BE2C (cell line): Measurements from ENCODE around the gene PPP4R1.
A peak's percentile ranks its signal among the peaks of the same experiment; 100 is the strongest.

Source experiments
- DNase-seq: peaks from one replicate; pipeline ENCODE4 v3.0.0-alpha.2; 2020
- H3K27me3 ChIP-seq: fragments of 250-450 bp; sonication (Bioruptor Pico); 2 replicates; pipeline ENCODE4 v1.5.1; 2020; ENCODE audit warnings: mild to moderate bottlenecking
- H3K36me3 ChIP-seq: fragments of 250-450 bp; sonication (Bioruptor Pico); 2 replicates; pipeline ENCODE4 v1.5.1; 2020; ENCODE audit warnings: mild to moderate bottlenecking
- H3K4me1 ChIP-seq: fragments of 250-450 bp; sonication (Bioruptor Pico); 2 replicates; pipeline ENCODE4 v1.5.1; 2020
- H3K4me3 ChIP-seq: 2 replicates; pipeline ENCODE4 v1.5.1; 2011; ENCODE audit warnings: low read depth, low read length
- H3K9me3 ChIP-seq: fragments of 250-450 bp; sonication (Bioruptor Pico); 2 replicates; pipeline ENCODE4 v1.5.1; 2020
- CTCF ChIP-seq: IDR thresholded peaks from 2 replicates; pipeline ENCODE4 v1.5.1; 2012; ENCODE audit warnings: mild to moderate bottlenecking, low read depth, low read length

PPP4R1 gene

DNA sequence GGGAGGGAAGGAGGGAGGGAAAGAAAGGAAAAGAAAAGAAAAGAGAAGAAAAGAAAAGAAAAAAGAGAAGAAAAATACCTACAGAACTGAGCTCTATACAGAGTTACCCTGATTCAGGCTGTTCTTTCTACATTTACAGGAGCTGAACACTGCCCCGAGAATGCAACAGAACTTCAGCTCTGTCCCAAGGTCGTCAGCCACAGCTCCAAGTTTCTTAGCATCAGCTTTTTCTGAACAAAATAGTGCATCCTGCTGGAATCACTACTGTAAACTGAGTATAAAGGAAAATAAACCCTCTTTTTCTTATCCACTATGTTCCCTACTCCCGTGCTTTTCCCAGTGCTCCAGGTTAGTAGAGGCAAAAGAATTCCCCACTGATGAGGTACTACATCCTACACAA, 4.7 kb upstream of the PPP4R1 start:
- Histone ChIP-seq H3K36me3 (no peaks in the 10 kb centered on the region), H3K27me3 (no peaks in the 10 kb centered on the region), H3K9me3 (no peaks in the 10 kb centered on the region), H3K4me3 (no peak overlapping the region), H3K4me1 (no peaks in the 10 kb centered on the region)
- no peak for TF ChIP-seq CTCF
- no peak for DNase-seq

GRCh38 chr18:9617006-9617542, 2.7 kb upstream of the PPP4R1 start:
- no peaks in the 10 kb centered on the region; the same call in 1 of the 2 replicates for H3K36me3 ChIP-seq
- no peak for TF ChIP-seq CTCF
- no peaks in the 10 kb centered on the region for H3K4me1 ChIP-seq
- H3K4me3 ChIP-seq: no peak overlapping the region
- no peaks in the 10 kb centered on the region for H3K27me3 ChIP-seq
- no peaks in the 10 kb centered on the region for H3K9me3 ChIP-seq
- DNase-seq: no peak

DNA sequence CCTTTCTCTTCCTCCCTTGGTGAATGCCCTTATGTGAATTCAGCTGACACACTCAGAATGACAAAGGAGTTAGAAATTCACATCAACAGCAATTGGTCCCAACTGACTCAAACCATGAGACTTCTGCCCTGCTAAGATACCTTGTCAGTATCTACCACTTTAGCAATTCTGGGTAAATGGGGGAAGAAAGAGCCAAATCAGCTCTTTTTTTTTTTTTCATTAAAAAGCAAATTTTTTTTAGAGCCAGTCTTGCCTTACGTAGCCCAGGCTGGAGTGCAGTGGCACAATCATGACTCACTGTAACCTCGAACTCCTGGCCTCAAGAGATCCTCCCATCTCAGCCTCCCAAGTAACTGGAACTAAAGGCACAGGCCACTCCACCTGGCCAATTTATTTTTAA, 1.7 kb upstream of the PPP4R1 start:
- no peak for TF ChIP-seq CTCF
- Histone ChIP-seq H3K27me3 (no peaks in the 10 kb centered on the region), H3K4me3 (no peak overlapping the region), H3K36me3 (no peaks in the 10 kb centered on the region; the same call in 1 of the 2 replicates), H3K9me3 (no peaks in the 10 kb centered on the region), H3K4me1 (no peaks in the 10 kb centered on the region)
- no peak for DNase-seq

DNA sequence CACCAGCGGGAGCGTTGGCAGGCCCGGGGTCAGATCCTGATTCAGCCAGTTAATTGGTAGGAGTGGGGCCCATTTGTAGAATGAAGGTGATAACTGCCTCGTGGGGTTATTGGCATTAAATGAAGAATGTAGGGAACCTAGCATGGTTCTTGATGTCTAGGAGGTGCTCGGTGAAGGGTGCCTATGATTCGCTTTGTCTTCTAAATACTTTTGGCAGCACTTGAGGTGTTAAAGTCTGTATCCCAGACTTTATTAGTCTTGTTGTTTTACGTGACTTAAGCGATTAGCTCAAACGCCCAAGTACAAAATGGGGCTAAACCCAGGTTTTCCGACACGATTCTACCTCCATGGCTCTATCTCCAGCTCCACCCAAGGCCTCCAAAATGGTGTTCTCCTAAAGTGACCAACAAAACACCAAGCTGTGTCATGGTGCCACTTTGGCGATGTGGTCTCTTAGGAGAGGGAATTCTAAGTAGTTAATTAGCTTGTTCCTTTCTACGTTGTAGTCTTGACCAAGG, 980 bp upstream of the PPP4R1 start:
- Histone ChIP-seq H3K4me3 (peak overlapping the region; percentile 47), H3K9me3 (no peaks in the 10 kb centered on the region), H3K4me1 (no peaks in the 10 kb centered on the region), H3K36me3 (no peaks in the 10 kb centered on the region; the same call in 1 of the 2 replicates), H3K27me3 (no peaks in the 10 kb centered on the region)
- TF ChIP-seq CTCF: no peak
- DNase-seq: no peak

DNA sequence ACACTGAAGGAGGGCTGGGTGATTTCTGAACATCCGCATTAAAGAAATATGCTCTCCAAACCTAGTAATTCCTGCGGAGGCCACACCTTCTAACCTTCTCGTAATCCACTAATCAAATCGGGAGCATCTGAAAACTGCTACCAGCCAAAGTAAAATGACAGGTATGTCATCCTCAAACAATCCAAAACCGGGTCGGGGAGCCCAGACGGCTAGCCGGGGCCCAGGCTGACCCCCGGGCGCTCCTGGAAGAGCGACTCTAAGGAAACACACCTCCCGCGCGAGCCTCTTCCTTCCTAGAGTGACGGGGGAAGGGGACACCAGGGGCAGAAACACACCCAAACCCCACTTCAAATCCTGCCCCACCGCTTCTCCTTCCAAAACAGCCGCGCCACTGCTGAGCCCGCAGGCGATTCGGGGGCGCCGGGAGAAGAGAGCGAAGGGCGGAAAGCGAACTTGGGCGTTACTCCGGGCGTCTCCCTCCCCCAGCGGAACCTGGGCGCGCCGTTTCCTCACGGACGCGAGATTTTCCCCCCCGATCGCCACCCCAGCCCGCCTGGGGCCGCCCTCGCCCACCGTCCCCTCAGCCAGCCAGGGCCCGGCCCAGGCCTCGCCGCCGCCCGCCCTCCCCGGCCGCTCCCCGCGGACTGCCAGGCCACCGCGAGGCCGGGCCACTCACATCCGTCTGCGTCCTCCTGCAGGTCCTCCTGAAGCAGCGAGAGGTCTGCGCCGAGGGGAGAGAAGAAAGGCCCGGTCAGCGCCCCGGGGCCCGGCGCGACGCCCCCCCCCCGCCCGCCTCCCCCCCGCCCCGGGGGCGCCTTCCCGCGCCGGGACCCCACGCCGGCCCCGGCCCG, 584 bp downstream of the PPP4R1 start:
- no peak for TF ChIP-seq CTCF
- Histone ChIP-seq H3K36me3 (no peaks in the 10 kb centered on the region; the same call in 1 of the 2 replicates), H3K4me3 (peak overlapping the region; percentile 53), H3K27me3 (no peaks in the 10 kb centered on the region), H3K9me3 (no peaks in the 10 kb centered on the region), H3K4me1 (no peaks in the 10 kb centered on the region)
- DNase-seq: peak; percentile 49

- peak overlapping the region; percentile 53 for H3K4me3 ChIP-seq
- DNase-seq: no peak
- no peaks in the 10 kb centered on the region for H3K4me1 ChIP-seq
- no peaks in the 10 kb centered on the region for H3K9me3 ChIP-seq
- no peak for TF ChIP-seq CTCF
- no peaks in the 10 kb centered on the region for H3K27me3 ChIP-seq
- H3K36me3 ChIP-seq: no peaks in the 10 kb centered on the region; the same call in 1 of the 2 replicates
These were observed 1.4 kb downstream of the PPP4R1 start for GRCh38 chr18:9612977-9613376.
